Neural crest cell (in vitro differentiated cells): Measurements from ENCODE around the gene GRIP2. TPM values are rescaled to one million over a fixed set of nuclear protein-coding genes. Genes with fewer than 3 reads are reported as not detected.

ENCODE experiments used
- DNase-seq: peaks from one replicate; pipeline ENCODE4 v3.0.0; 2021; ENCODE audit warnings: low read depth, mixed read lengths, low spot score
- H3K27ac Mint-ChIP-seq: one replicate; pipeline ENCODE4 v1.8.0; 2021; ENCODE audit warnings: mild to moderate bottlenecking, mixed read lengths; ENCODE audit not compliant: unreplicated experiment
- H3K27me3 Mint-ChIP-seq: 2 replicates; pipeline ENCODE4 v1.8.0; 2021; ENCODE audit warnings: low read depth, mild to moderate bottlenecking, mixed read lengths
- H3K36me3 Mint-ChIP-seq: 2 replicates; pipeline ENCODE4 v1.8.0; 2021; ENCODE audit warnings: low read depth, mild to moderate bottlenecking, mixed read lengths
- H3K4me1 Mint-ChIP-seq: 2 replicates; pipeline ENCODE4 v1.8.0; 2021; ENCODE audit warnings: mixed read lengths
- H3K4me3 Mint-ChIP-seq: one replicate; pipeline ENCODE4 v1.8.0; 2021; ENCODE audit warnings: mild to moderate bottlenecking, mixed read lengths
- H3K9me3 Mint-ChIP-seq: 2 replicates; pipeline ENCODE4 v1.8.0; 2021; ENCODE audit warnings: mixed read lengths
- total RNA-seq: library from RNA; stranded (reverse); gene quantifications from 2 replicates; pipeline ENCODE4 v1.2.1, GENCODE V29; 2021
- TF ChIP-seq, protein P1 (sequence below): fragments of 200-600 bp; sonication (generic); conservative IDR thresholded peaks from 2 replicates; pipeline ENCODE4 v1.5.0; 2021; ENCODE audit warnings: antibody characterized with exemption, mild to moderate bottlenecking

Gene GRIP2
- total RNA-seq, 1 donor from 2014 or later = 3.2 TPM

DNA sequence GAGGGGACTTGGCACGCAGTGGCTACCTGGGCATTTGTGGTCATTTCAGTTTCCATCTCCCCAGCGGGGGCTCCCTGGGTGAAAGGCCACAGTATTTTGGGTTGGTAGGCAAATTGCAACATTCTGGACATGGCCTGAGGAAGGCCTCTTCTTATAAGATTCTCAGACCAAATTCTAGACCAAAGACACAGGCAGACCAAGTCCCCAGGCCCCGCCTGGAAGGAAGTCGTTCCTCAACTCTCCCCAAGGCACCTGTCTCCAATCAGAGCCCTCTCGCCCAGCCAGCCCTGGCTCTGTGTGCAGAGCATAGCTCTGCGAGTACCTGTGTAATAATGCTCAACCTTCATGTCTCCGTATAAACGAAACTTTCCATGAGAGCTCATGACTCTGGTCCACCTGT lies 53.1 kb downstream of the GRIP2 start:
- no peaks in the 10 kb centered on the region for H3K9me3 Mint-ChIP-seq
- no peaks in the 10 kb centered on the region for H3K27me3 Mint-ChIP-seq
- no peak overlapping the region for H3K27ac Mint-ChIP-seq
- no peak overlapping the region for H3K4me3 Mint-ChIP-seq
- no peak for DNase-seq
- TF ChIP-seq, protein P1, sequence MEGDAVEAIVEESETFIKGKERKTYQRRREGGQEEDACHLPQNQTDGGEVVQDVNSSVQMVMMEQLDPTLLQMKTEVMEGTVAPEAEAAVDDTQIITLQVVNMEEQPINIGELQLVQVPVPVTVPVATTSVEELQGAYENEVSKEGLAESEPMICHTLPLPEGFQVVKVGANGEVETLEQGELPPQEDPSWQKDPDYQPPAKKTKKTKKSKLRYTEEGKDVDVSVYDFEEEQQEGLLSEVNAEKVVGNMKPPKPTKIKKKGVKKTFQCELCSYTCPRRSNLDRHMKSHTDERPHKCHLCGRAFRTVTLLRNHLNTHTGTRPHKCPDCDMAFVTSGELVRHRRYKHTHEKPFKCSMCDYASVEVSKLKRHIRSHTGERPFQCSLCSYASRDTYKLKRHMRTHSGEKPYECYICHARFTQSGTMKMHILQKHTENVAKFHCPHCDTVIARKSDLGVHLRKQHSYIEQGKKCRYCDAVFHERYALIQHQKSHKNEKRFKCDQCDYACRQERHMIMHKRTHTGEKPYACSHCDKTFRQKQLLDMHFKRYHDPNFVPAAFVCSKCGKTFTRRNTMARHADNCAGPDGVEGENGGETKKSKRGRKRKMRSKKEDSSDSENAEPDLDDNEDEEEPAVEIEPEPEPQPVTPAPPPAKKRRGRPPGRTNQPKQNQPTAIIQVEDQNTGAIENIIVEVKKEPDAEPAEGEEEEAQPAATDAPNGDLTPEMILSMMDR = no peak
- H3K4me1 Mint-ChIP-seq = no peaks in the 10 kb centered on the region
- H3K36me3 Mint-ChIP-seq = no peaks in the 10 kb centered on the region

DNA sequence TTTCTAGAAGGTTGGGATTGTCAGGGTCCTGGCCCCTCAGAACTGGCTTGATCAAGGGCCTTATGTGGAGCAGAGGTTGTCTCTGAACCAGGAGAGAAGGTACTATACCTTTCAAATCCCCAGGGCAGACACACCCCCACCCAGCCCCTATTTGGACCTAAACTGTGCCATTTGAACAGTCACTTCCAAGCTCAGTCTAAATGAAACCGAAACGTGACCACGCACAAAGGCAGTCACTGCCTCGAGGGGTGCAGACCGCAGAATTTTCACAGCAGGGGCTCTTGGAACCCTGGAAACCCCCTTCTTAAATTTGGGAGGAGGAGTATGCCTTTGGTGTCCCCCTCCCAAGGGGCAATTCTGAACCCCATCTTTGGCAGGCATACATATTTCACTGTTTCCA lies 53.7 kb downstream of the GRIP2 start:
- Mint-ChIP-seq H3K36me3 (no peaks in the 10 kb centered on the region), H3K4me1 (no peaks in the 10 kb centered on the region), H3K9me3 (no peaks in the 10 kb centered on the region), H3K27me3 (no peaks in the 10 kb centered on the region), H3K27ac (no peak overlapping the region), H3K4me3 (no peak overlapping the region)
- DNase-seq = no peak
- TF ChIP-seq, protein P1 = no peak

DNA sequence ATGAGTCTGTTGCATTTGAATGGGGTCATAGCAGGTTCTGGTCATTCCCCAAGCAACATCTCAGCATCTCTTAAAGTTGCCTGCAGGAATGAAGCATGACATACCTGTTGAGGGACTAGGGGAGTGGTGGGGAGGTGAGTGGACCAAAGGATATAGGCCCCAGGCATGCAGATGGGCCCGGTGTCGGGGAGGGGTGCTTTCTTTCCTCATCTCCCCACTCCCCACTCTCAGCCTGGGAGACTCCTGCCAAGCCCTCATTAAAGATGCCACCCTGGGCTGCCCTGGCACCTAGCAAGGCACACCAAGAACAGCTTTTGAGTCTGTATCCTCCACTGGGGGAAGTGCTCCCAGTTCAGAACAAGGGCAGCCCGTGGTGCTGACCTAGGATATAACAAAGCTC lies 54.2 kb downstream of the GRIP2 start:
- Mint-ChIP-seq H3K4me3 (no peak overlapping the region), H3K27me3 (no peaks in the 10 kb centered on the region), H3K36me3 (peaks cover 2% of the 10 kb centered on the region), H3K4me1 (no peaks in the 10 kb centered on the region), H3K27ac (no peak overlapping the region), H3K9me3 (no peaks in the 10 kb centered on the region)
- no peak for DNase-seq
- TF ChIP-seq, protein P1 = no peak

DNA sequence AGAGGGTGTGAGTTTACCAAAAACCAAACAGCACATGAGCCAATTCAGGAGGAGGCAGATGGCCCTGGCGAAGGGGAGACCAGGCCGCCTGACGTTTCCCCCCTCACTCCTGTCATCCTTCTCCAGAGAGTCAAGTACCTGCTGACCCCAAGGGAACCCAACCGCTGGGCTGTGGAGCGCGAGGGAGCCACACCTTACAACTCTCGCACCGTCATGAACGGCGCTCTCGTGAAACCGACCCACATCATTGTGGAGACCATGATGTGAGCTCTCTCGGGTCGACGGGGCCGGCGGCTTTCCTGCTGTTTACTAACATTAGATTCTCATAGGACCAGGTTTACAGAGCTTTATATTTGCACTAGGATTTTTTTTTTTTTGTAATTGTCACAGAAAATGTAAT lies 55.4 kb downstream of the GRIP2 start:
- H3K27me3 Mint-ChIP-seq = no peaks in the 10 kb centered on the region
- no peak overlapping the region for H3K27ac Mint-ChIP-seq
- no peaks in the 10 kb centered on the region for H3K4me1 Mint-ChIP-seq
- TF ChIP-seq, protein P1 = no peak
- H3K36me3 Mint-ChIP-seq = peaks cover 4% of the 10 kb centered on the region
- no peaks in the 10 kb centered on the region for H3K9me3 Mint-ChIP-seq
- H3K4me3 Mint-ChIP-seq = no peak overlapping the region
- DNase-seq = no peak

DNA sequence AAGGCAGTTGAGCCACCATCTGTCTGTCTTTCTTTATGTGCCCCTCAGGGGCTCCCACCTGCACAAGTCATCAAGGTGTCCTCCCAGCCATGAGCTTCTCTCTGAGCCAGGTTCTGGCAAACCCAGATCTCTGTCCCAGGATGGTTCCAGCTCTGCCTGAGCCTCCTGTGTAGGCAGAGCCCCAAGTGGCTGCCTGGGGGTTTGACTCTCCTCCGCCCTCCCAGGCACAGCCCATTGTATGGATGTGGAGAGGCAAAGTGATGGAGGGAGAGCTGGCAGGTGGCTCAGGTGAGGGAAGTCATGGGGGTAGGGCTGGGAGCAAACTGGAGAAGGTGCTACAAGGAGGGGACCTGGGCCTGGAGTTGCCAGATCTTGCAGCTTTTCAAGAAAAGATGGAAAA lies 56.9 kb downstream of the GRIP2 start:
- Mint-ChIP-seq H3K36me3 (peaks cover 9% of the 10 kb centered on the region), H3K9me3 (no peaks in the 10 kb centered on the region), H3K4me1 (no peaks in the 10 kb centered on the region), H3K27ac (no peak overlapping the region), H3K27me3 (no peaks in the 10 kb centered on the region), H3K4me3 (no peak overlapping the region)
- no peak for DNase-seq
- TF ChIP-seq, protein P1 = no peak

DNA sequence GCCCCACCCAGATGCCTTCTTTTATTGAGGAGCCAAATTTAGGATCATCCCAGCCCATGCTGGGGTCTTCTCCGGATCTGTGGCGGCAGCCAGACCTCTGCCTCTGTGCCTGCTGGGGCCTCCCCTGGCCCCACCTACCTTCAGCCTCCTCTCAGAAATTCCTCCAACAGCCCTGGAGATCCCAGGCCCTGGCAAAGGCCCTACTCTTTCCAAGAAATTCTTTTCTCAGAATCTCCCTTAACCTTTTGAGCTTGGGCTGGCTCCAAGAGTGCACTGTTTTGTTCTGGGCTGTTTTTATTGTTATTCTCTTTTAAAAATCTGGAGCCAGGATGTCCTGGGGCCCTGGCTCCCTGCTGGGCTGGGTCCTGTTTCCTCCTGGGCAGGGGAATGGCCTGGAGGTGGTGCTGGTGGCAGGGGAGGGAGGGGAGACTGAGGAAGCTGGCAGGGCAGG lies 57.8 kb downstream of the GRIP2 start:
- no peak overlapping the region for H3K4me3 Mint-ChIP-seq
- no peaks in the 10 kb centered on the region for H3K27me3 Mint-ChIP-seq
- no peaks in the 10 kb centered on the region for H3K9me3 Mint-ChIP-seq
- H3K36me3 Mint-ChIP-seq = peaks cover 14% of the 10 kb centered on the region
- no peaks in the 10 kb centered on the region for H3K4me1 Mint-ChIP-seq
- no peak overlapping the region for H3K27ac Mint-ChIP-seq
- no peak for DNase-seq
- TF ChIP-seq, protein P1 = no peak
